Activated T-helper 2 cell treated with anti-CD3 and anti-CD28 coated beads, Interferon-gamma antibody, Interleukin-2, Interleukin-4, amounts not matched to agents 10 μg/mL and 5 μg/mL and 100 μg/mL, durations not matched to agents 14 hours and 24 hours and 36 hours (primary cell): Measurements from ENCODE around the gene TCP10L. TPM values are rescaled to one million over a fixed set of nuclear protein-coding genes. Genes with fewer than 3 reads are reported as not detected.
"Not testable (repeated sequence)": the region's sequence is repeated elsewhere in the genome, so short reads cannot be mapped to it uniquely, and the experiment has no call there.

Experiments
- DNase-seq: peaks from one replicate; pipeline ENCODE4 v3.0.0; 2021; ENCODE audit warnings: low spot score
- H3K27ac Mint-ChIP-seq: one replicate; pipeline ENCODE4 v1.8.0; 2021; ENCODE audit warnings: mixed read lengths
- H3K27me3 Mint-ChIP-seq: one replicate; pipeline ENCODE4 v1.8.0; 2021; ENCODE audit warnings: low read depth, mixed read lengths
- H3K36me3 Mint-ChIP-seq: one replicate; pipeline ENCODE4 v1.8.0; 2021; ENCODE audit warnings: low read depth, mixed read lengths
- H3K4me1 Mint-ChIP-seq: one replicate; pipeline ENCODE4 v1.8.0; 2021; ENCODE audit warnings: low read depth, mixed read lengths
- H3K4me3 Mint-ChIP-seq: one replicate; pipeline ENCODE4 v1.8.0; 2021; ENCODE audit warnings: low read depth, mild to moderate bottlenecking, moderate library complexity, mixed read lengths
- H3K9me3 Mint-ChIP-seq: one replicate; pipeline ENCODE4 v1.8.0; 2021; ENCODE audit warnings: mixed read lengths
- intact Hi-C: fragments of 100-400 bp; cut with micrococcal nuclease; formaldehyde crosslinking; loops from one replicate; pipeline ENCODE4 v1.15.1; 2023
- total RNA-seq: library from RNA; stranded (reverse); gene quantifications from 2 replicates; pipeline ENCODE4 v1.2.3, GENCODE V29; 2022

Gene TCP10L
- total RNA-seq, 1 donor from 2014 or later: 1.3 TPM

DNA sequence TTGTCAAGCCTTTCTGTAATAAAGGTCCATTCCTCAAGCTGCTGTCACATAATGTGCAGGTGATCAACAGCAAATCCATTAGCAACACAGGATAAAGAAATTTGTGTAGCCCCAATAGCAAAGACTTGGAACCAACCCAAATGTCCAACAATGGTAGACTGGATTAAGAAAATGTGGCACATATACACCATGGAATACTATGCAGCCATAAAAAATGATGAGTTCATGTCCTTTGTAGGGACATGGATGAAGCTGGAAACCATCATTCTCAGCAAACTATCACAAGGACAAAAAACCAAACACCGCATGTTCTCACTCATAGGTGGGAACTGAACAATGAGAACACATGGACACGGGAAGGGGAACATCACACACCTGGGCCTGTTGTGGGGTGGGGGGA is 42.3 kb downstream of the TCP10L start:
- H3K9me3 Mint-ChIP-seq, H3K27me3 Mint-ChIP-seq, DNase-seq, H3K36me3 Mint-ChIP-seq, intact Hi-C loops, H3K4me1 Mint-ChIP-seq, H3K27ac Mint-ChIP-seq, H3K4me3 Mint-ChIP-seq: not testable (repeated sequence)

DNA sequence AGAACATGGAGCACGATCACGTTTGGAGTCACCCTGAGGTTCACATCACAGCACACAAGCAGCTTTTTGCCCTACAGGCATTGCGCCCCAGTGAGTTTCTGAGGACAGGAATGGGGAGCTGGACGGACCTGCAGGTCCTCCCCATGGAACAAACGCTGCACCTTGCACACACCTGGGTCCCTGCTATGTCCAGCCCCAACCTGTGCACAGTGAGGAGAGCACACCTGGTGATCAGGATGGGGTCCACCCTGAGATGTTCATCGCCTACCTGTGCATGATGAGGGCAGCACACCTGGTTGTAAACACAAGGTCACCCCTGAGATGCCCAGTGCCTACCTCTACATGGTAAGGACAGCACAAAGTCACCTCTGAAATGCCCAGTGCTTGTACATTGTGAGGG is 45.9 kb downstream of the TCP10L start:
- no peaks in the 10 kb centered on the region for H3K36me3 Mint-ChIP-seq
- peaks cover 1% of the 10 kb centered on the region for H3K4me1 Mint-ChIP-seq
- no peaks in the 10 kb centered on the region for H3K9me3 Mint-ChIP-seq
- no peak overlapping the region for H3K4me3 Mint-ChIP-seq
- intact Hi-C loops: no loop called here
- no peak overlapping the region for H3K27ac Mint-ChIP-seq
- H3K27me3 Mint-ChIP-seq: no peaks in the 10 kb centered on the region
- DNase-seq: no peak

DNA sequence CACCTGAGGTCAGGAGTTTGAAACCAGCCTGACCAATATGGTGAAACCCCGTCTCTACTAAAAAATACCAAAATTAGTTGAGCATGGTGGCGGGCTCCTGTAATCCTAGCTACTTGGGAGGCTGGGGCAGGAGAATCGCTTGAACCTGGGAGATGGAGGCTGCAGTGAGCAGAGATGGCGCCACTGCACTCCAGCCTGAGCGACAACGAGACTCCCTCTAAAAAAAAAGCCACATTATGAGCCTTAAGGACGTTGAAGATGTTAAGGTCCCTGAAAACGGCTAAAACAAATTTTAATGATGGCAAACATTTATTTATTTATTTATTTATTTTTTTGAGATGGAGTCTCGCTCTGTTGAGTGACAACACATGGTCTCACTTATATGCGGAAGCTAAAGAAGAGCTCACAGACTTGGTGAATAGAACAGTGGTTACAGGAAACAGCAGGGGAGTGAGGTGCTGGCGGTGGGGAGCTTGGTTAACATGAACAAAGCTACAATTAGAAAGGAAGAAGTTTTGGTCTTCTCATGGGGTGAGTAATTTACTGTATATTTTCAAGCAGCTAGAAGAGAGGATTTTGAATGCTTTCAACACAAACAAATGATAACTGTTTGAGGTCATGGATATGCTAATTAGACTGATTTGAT is 47.1 kb downstream of the TCP10L start:
- Mint-ChIP-seq H3K27ac (no peak overlapping the region), H3K36me3 (no peaks in the 10 kb centered on the region), H3K4me1 (peaks cover 1% of the 10 kb centered on the region), H3K4me3 (no peak overlapping the region), H3K27me3 (no peaks in the 10 kb centered on the region), H3K9me3 (no peaks in the 10 kb centered on the region)
- intact Hi-C loops: no loop called here
- DNase-seq: no peak

DNA sequence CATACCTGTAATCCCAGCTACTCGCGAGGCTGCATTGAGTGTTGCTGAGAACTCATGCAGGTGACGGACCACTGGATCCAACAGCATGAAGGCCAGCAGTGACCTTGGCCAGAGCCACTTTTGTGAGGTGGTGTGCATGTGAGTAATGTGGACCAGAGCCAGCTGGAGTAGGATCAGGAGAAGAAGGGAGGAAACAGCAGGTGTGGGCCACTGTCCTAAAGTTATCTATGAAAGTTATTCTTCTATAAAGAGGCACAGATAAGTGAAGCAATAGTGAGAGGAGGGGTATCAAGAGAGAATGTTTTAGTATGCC is 47.8 kb downstream of the TCP10L start:
- intact Hi-C loops: no loop called here
- Mint-ChIP-seq H3K27me3 (no peaks in the 10 kb centered on the region), H3K4me3 (no peak overlapping the region), H3K36me3 (no peaks in the 10 kb centered on the region), H3K4me1 (peaks cover 1% of the 10 kb centered on the region), H3K9me3 (no peaks in the 10 kb centered on the region), H3K27ac (no peak overlapping the region)
- DNase-seq: no peak

DNA sequence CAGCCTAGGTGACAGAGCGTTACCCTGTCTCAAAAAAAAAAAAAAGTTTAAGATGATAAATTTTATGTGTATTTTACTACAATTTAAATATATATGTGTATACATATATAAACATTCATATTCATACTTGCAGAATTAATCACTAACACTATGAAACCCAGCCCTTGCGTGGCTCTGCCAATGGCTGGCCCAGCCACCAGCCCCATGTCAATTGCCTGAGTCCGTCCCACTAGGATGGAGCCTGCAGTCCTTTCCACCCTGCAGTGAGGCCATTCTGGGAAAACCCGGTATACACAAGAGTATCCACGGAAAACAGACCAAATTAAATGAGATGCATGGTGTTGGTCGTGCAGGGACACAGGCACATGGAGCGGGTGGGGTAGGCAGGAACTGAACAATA is 49.7 kb downstream of the TCP10L start:
- H3K27me3 Mint-ChIP-seq: no peaks in the 10 kb centered on the region
- no peak overlapping the region for H3K27ac Mint-ChIP-seq
- no peak overlapping the region for H3K4me3 Mint-ChIP-seq
- no peaks in the 10 kb centered on the region for H3K9me3 Mint-ChIP-seq
- no peaks in the 10 kb centered on the region for H3K36me3 Mint-ChIP-seq
- H3K4me1 Mint-ChIP-seq: peaks cover 1% of the 10 kb centered on the region
- DNase-seq: no peak
- intact Hi-C loops: no loop called here

DNA sequence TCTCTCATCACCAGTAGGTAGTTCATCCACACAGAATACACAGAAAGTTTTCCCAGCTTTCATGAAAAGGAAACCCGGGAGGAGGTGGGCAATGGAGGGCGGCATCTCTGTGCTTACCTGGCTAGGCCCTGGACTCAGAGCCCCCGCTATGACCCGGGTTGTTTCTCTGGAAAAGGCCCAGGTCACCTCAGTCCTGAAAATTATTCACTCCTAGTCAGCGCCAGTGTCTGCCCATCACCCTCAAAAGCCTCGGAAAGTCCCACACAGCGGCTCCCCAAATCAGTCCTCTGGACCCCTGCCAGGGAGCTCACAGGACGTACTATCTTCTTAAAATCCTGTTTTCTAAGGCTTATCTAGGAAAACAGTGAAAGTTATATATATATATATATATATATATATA is 51.2 kb downstream of the TCP10L start:
- no peak overlapping the region for H3K4me3 Mint-ChIP-seq
- no peak overlapping the region for H3K27ac Mint-ChIP-seq
- intact Hi-C loops: no loop called here
- no peaks in the 10 kb centered on the region for H3K27me3 Mint-ChIP-seq
- DNase-seq: no peak
- H3K4me1 Mint-ChIP-seq: peaks cover 1% of the 10 kb centered on the region
- no peaks in the 10 kb centered on the region for H3K9me3 Mint-ChIP-seq
- H3K36me3 Mint-ChIP-seq: no peaks in the 10 kb centered on the region

DNA sequence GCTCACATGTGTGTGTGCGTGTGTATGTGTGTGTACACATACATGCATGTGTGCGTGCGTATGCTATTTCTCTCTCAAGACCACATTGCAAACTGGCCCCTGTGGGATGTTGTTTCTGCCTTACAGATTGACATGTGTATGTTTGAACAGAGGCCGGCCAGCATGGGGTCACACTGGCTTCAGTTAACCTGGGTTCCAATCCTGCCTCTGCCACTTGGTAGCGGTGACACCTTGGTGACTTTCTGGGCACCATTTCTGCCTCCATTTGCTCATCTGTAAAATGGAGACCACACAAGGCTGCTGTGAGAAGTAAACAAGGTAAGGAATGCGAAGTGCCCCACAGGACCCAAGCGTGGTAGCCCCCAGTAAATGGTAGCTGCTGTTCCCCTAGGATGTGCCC is 51.7 kb downstream of the TCP10L start:
- H3K4me3 Mint-ChIP-seq: no peak overlapping the region
- no peaks in the 10 kb centered on the region for H3K9me3 Mint-ChIP-seq
- no peaks in the 10 kb centered on the region for H3K36me3 Mint-ChIP-seq
- no peak for DNase-seq
- H3K27ac Mint-ChIP-seq: no peak overlapping the region
- no peaks in the 10 kb centered on the region for H3K27me3 Mint-ChIP-seq
- H3K4me1 Mint-ChIP-seq: peaks cover 1% of the 10 kb centered on the region
- intact Hi-C loops: no loop called here

DNA sequence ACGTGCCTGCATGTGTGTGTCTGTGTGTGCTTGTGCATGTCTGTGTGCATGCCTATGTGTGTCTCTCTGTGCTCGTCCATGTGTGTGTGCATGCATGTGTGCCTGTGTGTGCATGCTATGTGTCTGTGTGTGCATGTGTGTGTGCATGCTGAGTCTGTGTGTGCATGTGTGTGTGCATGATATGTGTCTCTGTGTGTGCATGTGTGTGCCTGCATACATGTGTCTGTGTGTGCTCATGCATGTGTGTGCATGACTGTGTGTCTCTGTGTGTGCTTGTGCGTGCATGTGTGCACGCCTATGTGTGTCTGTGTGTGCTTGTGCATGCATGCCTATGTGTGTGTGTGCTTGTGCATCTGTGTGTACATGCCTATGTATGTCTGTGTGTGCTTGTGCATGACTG is 52.3 kb downstream of the TCP10L start:
- Mint-ChIP-seq H3K27ac (no peak overlapping the region), H3K4me1 (no peaks in the 10 kb centered on the region), H3K36me3 (no peaks in the 10 kb centered on the region), H3K27me3 (no peaks in the 10 kb centered on the region), H3K9me3 (no peaks in the 10 kb centered on the region), H3K4me3 (no peak overlapping the region)
- no peak for DNase-seq
- intact Hi-C loops: no loop called here

DNA sequence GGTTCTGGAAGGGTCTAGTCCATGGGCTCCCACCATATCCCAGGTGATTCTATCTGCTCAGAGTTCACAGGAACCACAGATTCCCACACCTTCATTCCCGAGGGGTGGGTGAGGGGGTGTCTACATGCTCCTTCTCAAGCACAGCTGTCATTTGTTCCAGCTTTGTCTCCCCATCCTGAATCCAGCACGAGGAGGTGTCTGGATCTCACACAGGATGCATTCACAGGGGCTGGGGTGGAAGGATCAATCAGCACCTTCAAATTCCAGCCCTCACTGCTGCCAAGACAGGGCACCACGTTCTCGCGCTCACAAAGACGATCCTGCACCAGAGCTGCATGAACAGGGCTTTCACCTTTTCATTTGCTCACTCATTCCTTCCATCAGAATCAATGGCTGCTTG is 52.7 kb downstream of the TCP10L start:
- Mint-ChIP-seq H3K9me3 (no peaks in the 10 kb centered on the region), H3K4me1 (no peaks in the 10 kb centered on the region), H3K36me3 (no peaks in the 10 kb centered on the region), H3K27me3 (no peaks in the 10 kb centered on the region), H3K27ac (no peak overlapping the region), H3K4me3 (no peak overlapping the region)
- intact Hi-C loops: no loop called here
- DNase-seq: no peak

DNA sequence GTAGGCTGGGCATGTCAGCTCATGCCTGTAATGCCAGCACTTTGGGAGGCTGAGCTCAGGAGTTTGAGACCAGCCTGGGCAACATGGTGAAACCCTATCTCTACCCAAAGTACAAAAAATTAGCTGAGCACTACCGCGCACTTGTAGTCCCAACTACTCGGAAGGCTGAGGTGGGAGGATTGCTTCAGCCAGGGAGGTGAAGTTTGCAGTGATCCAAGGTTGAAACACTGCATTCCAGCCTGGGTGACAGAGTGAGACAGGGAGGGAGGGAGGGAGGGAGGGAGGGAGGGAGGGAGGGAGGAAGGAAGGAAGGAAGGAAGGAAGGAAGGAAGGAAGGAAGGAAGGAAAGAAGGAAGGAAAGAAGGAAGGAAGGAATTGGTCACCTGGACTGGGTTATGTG is 53.8 kb downstream of the TCP10L start:
- H3K36me3 Mint-ChIP-seq, H3K9me3 Mint-ChIP-seq, intact Hi-C loops, H3K4me1 Mint-ChIP-seq, DNase-seq, H3K27me3 Mint-ChIP-seq, H3K4me3 Mint-ChIP-seq, H3K27ac Mint-ChIP-seq: not testable (repeated sequence)

DNA sequence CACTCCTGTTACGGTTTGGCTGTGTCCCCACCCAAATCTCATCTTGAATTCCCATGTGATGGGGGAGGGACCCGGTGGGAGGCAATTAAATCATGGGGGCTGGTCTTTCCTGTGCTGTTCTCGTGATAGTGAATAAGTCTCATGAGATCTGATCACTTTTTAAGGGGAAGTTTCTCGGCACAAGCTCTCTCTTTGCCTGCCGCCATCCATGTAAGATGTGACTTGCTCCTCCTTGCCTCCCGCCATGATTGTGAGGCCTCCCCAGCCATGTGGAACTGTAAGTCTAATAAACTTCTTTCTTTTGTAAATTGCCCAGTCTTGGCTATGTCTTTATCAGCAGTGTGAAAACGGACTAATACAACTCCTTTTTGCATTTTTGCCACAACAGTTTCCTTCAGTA is 54.5 kb downstream of the TCP10L start:
- H3K36me3 Mint-ChIP-seq, H3K9me3 Mint-ChIP-seq, H3K4me3 Mint-ChIP-seq, DNase-seq, H3K27ac Mint-ChIP-seq, H3K4me1 Mint-ChIP-seq, intact Hi-C loops, H3K27me3 Mint-ChIP-seq: not testable (repeated sequence)

DNA sequence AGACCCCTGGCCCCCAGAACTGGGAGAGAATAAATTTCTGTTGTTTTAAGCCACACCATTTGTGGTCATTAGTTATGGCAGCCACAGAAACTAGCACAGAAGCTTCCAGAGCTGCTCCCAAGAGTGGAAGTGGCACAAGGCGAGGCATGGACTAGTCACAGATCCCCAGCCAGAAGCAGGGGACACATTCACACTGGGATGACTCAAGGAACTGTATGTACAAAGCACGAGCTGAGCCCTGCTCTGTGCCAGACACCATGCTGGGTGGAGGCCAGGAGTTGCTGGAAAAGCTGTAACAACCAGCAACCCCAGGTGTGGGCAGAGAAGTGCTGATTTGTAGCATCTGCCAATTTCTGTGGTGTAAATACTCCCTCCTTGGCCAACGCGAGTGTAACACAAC is 55.6 kb downstream of the TCP10L start:
- no peaks in the 10 kb centered on the region for H3K4me1 Mint-ChIP-seq
- no peaks in the 10 kb centered on the region for H3K36me3 Mint-ChIP-seq
- DNase-seq: no peak
- H3K27me3 Mint-ChIP-seq: no peaks in the 10 kb centered on the region
- H3K27ac Mint-ChIP-seq: no peak overlapping the region
- H3K9me3 Mint-ChIP-seq: no peaks in the 10 kb centered on the region
- intact Hi-C loops: no loop called here
- H3K4me3 Mint-ChIP-seq: no peak overlapping the region

DNA sequence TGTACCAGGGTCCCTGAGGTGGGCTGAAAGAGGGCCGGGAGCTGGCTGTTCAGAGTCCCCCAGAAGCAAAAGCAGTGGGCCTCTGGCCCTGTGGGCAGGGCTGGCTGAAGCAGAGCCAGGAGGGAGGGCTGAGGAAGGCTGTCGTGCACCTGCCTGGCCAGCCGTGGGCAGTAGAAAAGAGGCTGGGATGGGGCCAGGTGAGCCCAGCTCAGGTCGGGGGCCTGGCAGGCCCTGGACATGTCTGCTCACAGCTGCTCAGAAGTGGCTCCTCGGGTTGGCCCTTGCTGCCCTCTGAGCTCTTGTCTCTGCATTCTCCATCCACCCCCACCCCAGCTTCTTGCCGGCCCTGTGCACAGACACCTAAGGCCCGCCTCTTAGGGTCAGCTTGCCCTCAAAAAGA is 60.0 kb downstream of the TCP10L start:
- Mint-ChIP-seq H3K27ac (no peak overlapping the region), H3K4me1 (no peaks in the 10 kb centered on the region), H3K9me3 (no peaks in the 10 kb centered on the region), H3K27me3 (no peaks in the 10 kb centered on the region), H3K36me3 (no peaks in the 10 kb centered on the region), H3K4me3 (no peak overlapping the region)
- DNase-seq: no peak
- intact Hi-C loops: no loop called here

DNA sequence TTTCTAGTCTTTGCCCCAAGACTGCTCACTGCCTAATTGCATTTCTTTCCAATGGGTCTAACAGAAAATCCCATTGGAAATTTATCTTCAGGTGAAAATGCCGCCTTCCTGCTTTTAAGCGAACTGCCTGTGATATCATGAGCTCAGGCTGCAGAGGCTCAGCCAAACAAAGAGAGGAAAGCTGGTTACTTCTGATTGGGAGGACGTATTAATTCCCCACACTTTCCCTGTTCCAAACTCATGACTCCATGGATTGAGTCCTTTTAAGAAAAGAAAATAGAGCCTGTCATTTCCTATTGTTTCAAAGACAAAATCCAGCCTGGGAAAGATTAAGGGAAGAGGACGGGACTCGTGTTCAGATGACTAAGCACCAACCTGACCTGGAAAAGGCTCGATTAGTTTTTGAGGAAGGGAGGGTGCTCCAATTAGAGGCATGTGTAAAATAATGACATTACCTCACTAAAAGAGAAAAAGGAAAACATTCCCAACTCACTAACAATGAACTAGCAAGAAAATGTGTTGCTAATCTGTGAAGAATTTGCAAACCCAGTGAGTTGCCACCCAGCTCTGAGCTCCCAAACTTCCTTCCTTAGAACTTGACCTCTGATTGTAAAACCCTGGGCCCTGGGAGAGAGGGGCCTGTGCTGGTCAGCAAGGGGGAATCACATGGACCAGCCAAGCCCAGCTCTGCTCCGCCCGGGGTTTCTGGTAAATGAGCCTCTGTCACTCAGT is 61.2 kb downstream of the TCP10L start:
- Mint-ChIP-seq H3K4me3 (no peak overlapping the region), H3K27me3 (no peaks in the 10 kb centered on the region)

More for the DNA sequence above, 61.2 kb downstream of the TCP10L start:
- Mint-ChIP-seq H3K9me3 (no peaks in the 10 kb centered on the region), H3K4me1 (no peaks in the 10 kb centered on the region), H3K27ac (no peak overlapping the region), H3K36me3 (no peaks in the 10 kb centered on the region)
- no peak for DNase-seq
- intact Hi-C loops: no loop called here
